Measurements from ENCODE around the gene ZNF474. TPM values are rescaled to one million over a fixed set of nuclear protein-coding genes. Genes with fewer than 3 reads are reported as not detected.

Gene ZNF474
- total RNA-seq, 1 experiment from 2014 or later = not detected

DNA sequence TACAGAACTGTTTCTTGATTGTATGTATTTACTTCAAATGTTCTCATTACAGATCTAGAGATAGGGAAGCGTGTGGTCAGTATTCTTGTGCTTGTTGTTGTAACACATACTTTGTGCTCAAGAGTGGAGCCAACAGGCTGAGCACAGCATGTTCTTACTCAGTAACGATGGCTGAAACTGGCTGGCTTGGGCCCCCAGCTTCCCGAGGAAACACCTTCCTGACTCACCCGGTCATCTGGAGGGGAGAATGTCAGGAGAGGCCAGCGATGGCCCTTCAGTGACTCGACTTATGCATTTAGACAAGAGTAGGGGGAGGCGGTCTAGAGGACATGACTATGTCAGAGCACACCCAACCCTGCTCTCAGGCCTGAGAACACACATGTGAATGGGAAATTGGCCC, 25.6 kb downstream of the ZNF474 start:
- Histone ChIP-seq H3K36me3 (ENCODE audit: insufficient read depth, low read length, poor library complexity, severe bottlenecking) (no peaks in the 10 kb centered on the region), H3K27ac (ENCODE audit: low read depth, low read length, poor library complexity, severe bottlenecking) (no peak overlapping the region), H3K9me3 (ENCODE audit: low read depth, low read length, poor library complexity, severe bottlenecking) (no peaks in the 10 kb centered on the region), H3K4me1 (ENCODE audit: insufficient read depth, low read length, poor library complexity, severe bottlenecking) (no peaks in the 10 kb centered on the region), H3K27me3 (replicated peaks; ENCODE audit: insufficient read depth, low read depth, low read length, poor library complexity) (no peaks in the 10 kb centered on the region), H3K4me3 (ENCODE audit: low read depth, low read length, poor library complexity, severe bottlenecking) (no peak overlapping the region)
- no TSS peak for BruUV-seq (replicated peaks)
- CTCF ChIA-PET = interaction anchor here (0.6 to 0.8 kb wide), 2 partner anchors 8 to 1217 kb away, joined by 4 to 5 read pairs; no protein-coding TSS in a partner anchor
- POLR2A ChIA-PET (ENCODE audit: low non-redundant PET) = no interaction called here
- intact Hi-C loops (cut with micrococcal nuclease; ENCODE audit: unreplicated experiment) = loop anchor here (5.0 kb wide), 1 partner anchor 188 kb away; no protein-coding TSS in a partner anchor
- no peak for DNase-seq (ENCODE audit: low spot score)
- no peak for TF ChIP-seq EZH2 (IDR thresholded peaks at IDR 0.05; ENCODE audit: borderline replicate concordance, low read depth, low read length, poor library complexity, severe bottlenecking)
- TF ChIP-seq, protein P1, sequence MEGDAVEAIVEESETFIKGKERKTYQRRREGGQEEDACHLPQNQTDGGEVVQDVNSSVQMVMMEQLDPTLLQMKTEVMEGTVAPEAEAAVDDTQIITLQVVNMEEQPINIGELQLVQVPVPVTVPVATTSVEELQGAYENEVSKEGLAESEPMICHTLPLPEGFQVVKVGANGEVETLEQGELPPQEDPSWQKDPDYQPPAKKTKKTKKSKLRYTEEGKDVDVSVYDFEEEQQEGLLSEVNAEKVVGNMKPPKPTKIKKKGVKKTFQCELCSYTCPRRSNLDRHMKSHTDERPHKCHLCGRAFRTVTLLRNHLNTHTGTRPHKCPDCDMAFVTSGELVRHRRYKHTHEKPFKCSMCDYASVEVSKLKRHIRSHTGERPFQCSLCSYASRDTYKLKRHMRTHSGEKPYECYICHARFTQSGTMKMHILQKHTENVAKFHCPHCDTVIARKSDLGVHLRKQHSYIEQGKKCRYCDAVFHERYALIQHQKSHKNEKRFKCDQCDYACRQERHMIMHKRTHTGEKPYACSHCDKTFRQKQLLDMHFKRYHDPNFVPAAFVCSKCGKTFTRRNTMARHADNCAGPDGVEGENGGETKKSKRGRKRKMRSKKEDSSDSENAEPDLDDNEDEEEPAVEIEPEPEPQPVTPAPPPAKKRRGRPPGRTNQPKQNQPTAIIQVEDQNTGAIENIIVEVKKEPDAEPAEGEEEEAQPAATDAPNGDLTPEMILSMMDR (conservative IDR thresholded peaks at IDR 0.05; ENCODE audit: low read depth, low read length) = no peak

GRCh38 chr5:122155546-122155945, 26.2 kb downstream of the ZNF474 start:
- no TSS peak for BruUV-seq (replicated peaks)
- H3K27me3 ChIP-seq (replicated peaks; ENCODE audit: insufficient read depth, low read depth, low read length, poor library complexity) = no peaks in the 10 kb centered on the region
- ChIA-PET POLR2A (ENCODE audit: low non-redundant PET) (no interaction called here), CTCF (no interaction called here)
- no peak for TF ChIP-seq EZH2 (IDR thresholded peaks at IDR 0.05; ENCODE audit: borderline replicate concordance, low read depth, low read length, poor library complexity, severe bottlenecking)
- no peak overlapping the region for H3K4me3 ChIP-seq (ENCODE audit: low read depth, low read length, poor library complexity, severe bottlenecking)
- intact Hi-C loops (cut with micrococcal nuclease; ENCODE audit: unreplicated experiment) = no loop called here
- no peaks in the 10 kb centered on the region for H3K9me3 ChIP-seq (ENCODE audit: low read depth, low read length, poor library complexity, severe bottlenecking)
- H3K36me3 ChIP-seq (ENCODE audit: insufficient read depth, low read length, poor library complexity, severe bottlenecking) = no peaks in the 10 kb centered on the region
- H3K4me1 ChIP-seq (ENCODE audit: insufficient read depth, low read length, poor library complexity, severe bottlenecking) = no peaks in the 10 kb centered on the region
- DNase-seq (ENCODE audit: low spot score) = no peak
- no peak overlapping the region for H3K27ac ChIP-seq (ENCODE audit: low read depth, low read length, poor library complexity, severe bottlenecking)

DNA sequence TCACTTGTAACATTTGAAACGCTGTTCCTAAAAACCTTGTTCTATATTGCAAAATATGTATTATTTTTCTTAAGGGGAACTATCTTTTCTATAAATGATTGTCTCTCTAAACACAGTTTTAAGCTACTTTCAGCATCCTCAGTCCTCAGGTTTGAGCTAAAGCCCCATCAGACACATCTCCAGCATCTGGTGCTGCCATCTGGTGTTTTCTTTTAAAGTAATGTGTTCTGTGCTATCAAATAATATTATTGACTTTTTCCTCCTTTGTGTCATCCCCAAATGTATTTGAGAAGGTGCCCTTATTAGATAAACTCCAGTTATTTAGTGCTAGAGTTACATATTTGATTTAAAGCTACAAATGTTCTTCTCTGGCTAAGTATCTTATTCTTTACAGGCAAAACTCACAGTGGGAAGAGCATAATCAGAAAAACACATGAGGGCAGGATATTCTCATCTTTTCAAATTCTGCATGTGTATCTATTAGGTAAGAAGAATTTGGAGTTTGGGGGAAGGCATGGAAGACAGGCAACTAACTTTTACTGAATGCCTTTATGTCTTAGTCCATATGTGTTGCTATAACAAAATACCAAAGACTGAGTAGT, 27.5 kb downstream of the ZNF474 start:
- BruUV-seq (replicated peaks) = no TSS peak
- TF ChIP-seq EZH2 (IDR thresholded peaks at IDR 0.05; ENCODE audit: borderline replicate concordance, low read depth, low read length, poor library complexity, severe bottlenecking) = no peak
- TF ChIP-seq, protein P1 (conservative IDR thresholded peaks at IDR 0.05; ENCODE audit: low read depth, low read length) = peak; percentile 52
- no peaks in the 10 kb centered on the region for H3K36me3 ChIP-seq (ENCODE audit: insufficient read depth, low read length, poor library complexity, severe bottlenecking)
- peak; percentile 52 for DNase-seq (ENCODE audit: low spot score)
- intact Hi-C loops (cut with micrococcal nuclease; ENCODE audit: unreplicated experiment) = loop anchor here (1.0 kb wide), 1 partner anchor 65 kb away; no protein-coding TSS in a partner anchor
- no peak overlapping the region for H3K4me3 ChIP-seq (ENCODE audit: low read depth, low read length, poor library complexity, severe bottlenecking)
- H3K27ac ChIP-seq (ENCODE audit: low read depth, low read length, poor library complexity, severe bottlenecking) = no peak overlapping the region
- POLR2A ChIA-PET (ENCODE audit: low non-redundant PET) = no interaction called here
- no peaks in the 10 kb centered on the region for H3K4me1 ChIP-seq (ENCODE audit: insufficient read depth, low read length, poor library complexity, severe bottlenecking)
- CTCF ChIA-PET = interaction anchor here (0.6 to 1.2 kb wide), 7 partner anchors 12 to 190 kb away, joined by 3 to 6 read pairs (median 4); no protein-coding TSS in a partner anchor
- no peaks in the 10 kb centered on the region for H3K27me3 ChIP-seq (replicated peaks; ENCODE audit: insufficient read depth, low read depth, low read length, poor library complexity)
- no peaks in the 10 kb centered on the region for H3K9me3 ChIP-seq (ENCODE audit: low read depth, low read length, poor library complexity, severe bottlenecking)

Data from A673 (cell line).